Parathyroid adenoma (tissue), 2 donors: ENCODE data around the gene PTDSS2.
A peak's percentile ranks its signal among the peaks of the same experiment; 100 is the strongest.

Experiments
- H2AFZ ChIP-seq: fragments of 300-600 bp; sonication (generic); one replicate; pipeline ENCODE4 v1.7.0; 2017; ENCODE audit warnings: antibody characterized with exemption, mild to moderate bottlenecking
- H3K27ac ChIP-seq: fragments of 300-600 bp; sonication (generic); one replicate; pipeline ENCODE4 v1.7.0; 2017
- H3K27me3 ChIP-seq: fragments of 300-600 bp; sonication (generic); one replicate; pipeline ENCODE4 v1.7.0; 2017; ENCODE audit warnings: low read length; ENCODE audit not compliant: control insufficient read depth, insufficient read depth
- H3K36me3 ChIP-seq: fragments of 300-600 bp; sonication (generic); one replicate; pipeline ENCODE4 v1.7.0; 2017; ENCODE audit warnings: low read length; ENCODE audit not compliant: control insufficient read depth, insufficient read depth
- H3K4me1 ChIP-seq: fragments of 300-600 bp; sonication (generic); one replicate; pipeline ENCODE4 v1.7.0; 2017; ENCODE audit warnings: control low read depth
- H3K4me2 ChIP-seq: fragments of 300-600 bp; sonication (generic); one replicate; pipeline ENCODE4 v1.7.0; 2017; ENCODE audit warnings: low read length
- H3K4me3 ChIP-seq: fragments of 300-600 bp; sonication (generic); one replicate; pipeline ENCODE4 v1.7.0; 2017; ENCODE audit warnings: low read depth, low read length
- H3K79me2 ChIP-seq: fragments of 300-600 bp; sonication (generic); one replicate; pipeline ENCODE4 v1.7.0; 2017; ENCODE audit warnings: control low read depth
- H3K9ac ChIP-seq: fragments of 300-600 bp; sonication (generic); one replicate; pipeline ENCODE4 v1.7.0; 2017; ENCODE audit warnings: mild to moderate bottlenecking
- H3K9me3 ChIP-seq: fragments of 300-600 bp; sonication (generic); one replicate; pipeline ENCODE4 v1.7.0; 2017; ENCODE audit warnings: low read length; ENCODE audit not compliant: control insufficient read depth
- TF ChIP-seq, protein P1 (sequence below): fragments of 300-600 bp; sonication (generic); IDR thresholded peaks from one replicate; pipeline ENCODE4 v1.7.0; 2017; ENCODE audit warnings: antibody characterized with exemption, mild to moderate bottlenecking
- donor health status: primary hyperparathyroidism.

Gene PTDSS2

DNA sequence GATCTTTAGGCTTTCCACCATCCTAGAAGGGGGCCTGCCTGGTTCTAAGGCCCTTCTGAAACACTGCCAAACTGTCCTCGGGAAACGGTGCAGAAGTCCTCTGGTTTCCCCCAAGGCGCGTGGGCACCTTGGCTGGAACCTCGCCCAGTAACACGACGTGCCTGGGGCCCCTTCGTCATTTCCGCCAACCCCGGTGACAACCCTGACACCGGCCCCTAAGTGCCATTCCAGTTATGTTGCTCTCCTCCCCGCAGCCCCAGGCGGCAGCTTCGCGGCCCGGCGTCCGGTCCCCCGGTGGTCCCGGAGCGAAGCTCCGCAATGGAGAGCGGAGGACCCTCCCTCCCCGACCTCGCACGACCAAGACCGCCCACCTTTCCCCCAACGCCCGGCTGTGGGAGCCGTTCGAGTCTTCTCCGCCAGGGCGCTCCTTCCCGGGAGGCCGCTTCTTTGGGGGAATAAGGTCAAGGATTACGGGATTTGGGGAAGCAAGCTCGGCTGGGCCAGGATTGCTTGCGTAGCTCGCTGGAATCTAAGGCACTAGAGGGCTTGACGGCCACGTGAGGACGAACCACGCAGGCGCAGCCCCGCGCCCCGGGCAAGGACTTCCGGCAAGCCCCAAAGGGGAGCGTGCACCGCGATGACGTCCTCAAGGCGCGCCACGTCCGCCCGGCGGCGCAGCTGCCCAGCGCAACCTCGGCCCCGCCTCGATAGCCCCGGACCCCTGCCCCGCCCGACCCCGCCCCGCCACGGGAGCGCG lies 56.3 kb downstream of the PTDSS2 start:
- Histone ChIP-seq H3K36me3 (no peaks in the 10 kb centered on the region), H3K79me2 (peaks cover 12% of the 10 kb centered on the region), H3K9ac (peak overlapping the region; percentile 75), H3K27me3 (no peaks in the 10 kb centered on the region), H3K27ac (peak overlapping the region; percentile 91), H3K4me2 (peak overlapping the region; percentile 98), H3K4me3 (peak overlapping the region; percentile 95), H3K9me3 (no peaks in the 10 kb centered on the region), H3K4me1 (no peaks in the 10 kb centered on the region), H2AFZ (peak overlapping the region; percentile 68)
- TF ChIP-seq, protein P1, sequence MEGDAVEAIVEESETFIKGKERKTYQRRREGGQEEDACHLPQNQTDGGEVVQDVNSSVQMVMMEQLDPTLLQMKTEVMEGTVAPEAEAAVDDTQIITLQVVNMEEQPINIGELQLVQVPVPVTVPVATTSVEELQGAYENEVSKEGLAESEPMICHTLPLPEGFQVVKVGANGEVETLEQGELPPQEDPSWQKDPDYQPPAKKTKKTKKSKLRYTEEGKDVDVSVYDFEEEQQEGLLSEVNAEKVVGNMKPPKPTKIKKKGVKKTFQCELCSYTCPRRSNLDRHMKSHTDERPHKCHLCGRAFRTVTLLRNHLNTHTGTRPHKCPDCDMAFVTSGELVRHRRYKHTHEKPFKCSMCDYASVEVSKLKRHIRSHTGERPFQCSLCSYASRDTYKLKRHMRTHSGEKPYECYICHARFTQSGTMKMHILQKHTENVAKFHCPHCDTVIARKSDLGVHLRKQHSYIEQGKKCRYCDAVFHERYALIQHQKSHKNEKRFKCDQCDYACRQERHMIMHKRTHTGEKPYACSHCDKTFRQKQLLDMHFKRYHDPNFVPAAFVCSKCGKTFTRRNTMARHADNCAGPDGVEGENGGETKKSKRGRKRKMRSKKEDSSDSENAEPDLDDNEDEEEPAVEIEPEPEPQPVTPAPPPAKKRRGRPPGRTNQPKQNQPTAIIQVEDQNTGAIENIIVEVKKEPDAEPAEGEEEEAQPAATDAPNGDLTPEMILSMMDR: no peak

DNA sequence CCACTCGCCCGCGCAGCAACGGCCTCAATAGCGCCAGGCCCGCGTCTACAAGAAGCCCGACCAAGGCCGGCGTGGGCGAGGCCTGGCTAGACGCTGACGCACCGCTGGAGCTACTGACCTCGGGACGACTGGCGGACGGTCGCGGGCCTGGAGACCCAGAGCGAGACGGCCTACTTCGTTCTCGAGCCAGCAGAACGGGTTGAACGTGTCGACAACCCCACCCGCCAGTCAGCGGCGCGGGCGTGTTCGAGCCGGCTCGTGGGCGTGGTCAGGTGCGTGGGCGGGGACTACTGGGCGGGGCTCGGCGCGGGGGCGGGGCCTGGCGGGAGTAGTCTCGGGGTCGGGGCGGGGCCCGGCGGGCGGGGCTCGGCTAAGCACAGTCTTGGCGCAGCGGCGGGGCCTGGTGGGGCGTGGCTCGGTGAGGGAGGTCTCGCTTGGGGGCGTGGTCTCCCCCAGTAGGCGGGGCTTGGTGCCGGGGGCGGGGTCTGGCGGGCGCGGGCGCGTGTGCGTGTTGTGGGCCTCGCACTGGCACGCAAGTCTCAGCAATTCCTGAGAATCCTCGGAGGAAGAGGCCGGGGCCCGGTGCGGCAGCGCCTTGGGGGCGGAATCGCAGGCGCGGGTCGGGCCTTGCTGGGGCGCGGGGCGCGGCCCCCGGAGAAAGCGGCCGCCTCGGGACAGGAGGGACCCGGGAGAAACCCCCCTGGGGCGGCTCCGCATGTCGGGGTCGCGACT lies 57.1 kb downstream of the PTDSS2 start, which contains the start of gene RNH1:
Gene RNH1 (minus strand): TSS at position 248 of the 732 bp plus-strand sequence. CDS start 5,080 bp downstream, outside the sequence.
- Histone ChIP-seq H3K9ac (peak within 1 kb of the TSS; percentile 75), H3K79me2 (peaks cover 12% of the 10 kb centered on the region), H3K27ac (peak within 1 kb of the TSS; percentile 91), H3K27me3 (no peaks in the 10 kb centered on the region), H2AFZ (peak within 1 kb of the TSS; percentile 68), H3K4me1 (no peaks in the 10 kb centered on the region), H3K36me3 (no peaks in the 10 kb centered on the region), H3K9me3 (no peaks in the 10 kb centered on the region), H3K4me2 (peak within 1 kb of the TSS; percentile 98), H3K4me3 (peak within 1 kb of the TSS; percentile 95)
- TF ChIP-seq, protein P1: no peak

DNA sequence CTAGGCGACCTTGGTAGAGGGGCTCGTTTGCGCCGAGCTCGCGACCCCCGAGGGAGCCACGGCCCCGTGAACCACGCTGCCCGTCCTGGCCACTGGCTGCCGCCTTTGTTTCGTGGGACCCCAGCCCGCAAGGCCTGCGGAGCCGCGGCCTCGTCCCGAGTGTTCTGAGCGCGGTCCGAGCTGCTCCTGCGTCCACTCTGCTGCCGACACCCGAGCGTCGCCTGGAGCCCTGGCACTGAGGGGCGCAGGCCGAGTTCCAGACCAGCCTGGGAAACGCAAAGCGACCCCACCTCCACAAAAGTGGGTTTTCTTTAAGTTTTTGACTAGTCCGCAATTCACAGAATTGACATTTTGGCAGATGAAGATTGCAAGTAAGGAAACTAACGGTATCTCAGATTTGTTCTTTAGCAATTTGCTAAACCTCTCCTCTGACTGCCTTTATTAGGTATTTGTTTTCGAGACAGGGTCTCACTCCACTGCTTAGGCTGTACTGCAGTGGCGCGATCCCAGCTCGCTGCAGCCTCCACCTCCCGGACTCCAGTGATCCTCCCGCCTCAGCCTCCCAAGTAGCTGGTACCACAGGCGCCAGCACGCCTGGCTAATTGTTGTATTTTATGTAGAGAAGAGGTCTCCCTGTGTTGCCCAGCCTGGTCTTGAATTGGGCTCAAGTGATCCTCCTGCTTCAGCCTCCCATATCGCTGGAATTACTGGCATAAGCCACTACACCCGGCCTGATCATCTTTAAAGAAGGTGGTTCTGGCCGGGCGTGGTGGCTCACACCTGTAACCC lies 57.8 kb downstream of the PTDSS2 start:
- Histone ChIP-seq H3K4me3 (peak overlapping the region; percentile 95), H2AFZ (peak overlapping the region; percentile 48), H3K36me3 (no peaks in the 10 kb centered on the region), H3K27me3 (no peaks in the 10 kb centered on the region), H3K9ac (no peak overlapping the region), H3K9me3 (no peaks in the 10 kb centered on the region), H3K27ac (no peak overlapping the region), H3K4me1 (no peaks in the 10 kb centered on the region), H3K79me2 (peaks cover 12% of the 10 kb centered on the region), H3K4me2 (peak overlapping the region; percentile 60)
- TF ChIP-seq, protein P1: no peak

DNA sequence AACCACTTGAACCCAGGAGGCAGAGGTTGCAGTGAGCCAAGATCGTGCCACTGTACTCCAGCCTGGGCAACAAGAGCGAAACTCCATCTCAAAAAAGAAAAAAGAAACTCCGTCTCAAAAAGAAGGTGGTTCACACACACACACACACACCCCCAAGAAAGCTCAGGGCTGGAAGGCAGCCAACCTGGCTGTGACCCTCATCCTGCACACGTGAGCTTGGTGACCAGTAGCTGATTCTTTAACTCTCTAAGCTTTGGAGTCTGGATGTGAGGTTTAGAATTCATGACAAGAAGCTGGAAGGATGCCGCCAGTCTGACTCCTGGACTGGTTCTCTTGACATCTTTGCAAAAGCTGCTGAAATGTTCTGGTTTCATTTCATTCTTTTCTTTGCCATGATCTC lies 58.9 kb downstream of the PTDSS2 start:
- H3K9ac ChIP-seq: no peak overlapping the region
- H3K36me3 ChIP-seq: no peaks in the 10 kb centered on the region
- peaks cover 12% of the 10 kb centered on the region for H3K79me2 ChIP-seq
- no peak overlapping the region for H2AFZ ChIP-seq
- H3K4me2 ChIP-seq: no peak overlapping the region
- no peaks in the 10 kb centered on the region for H3K27me3 ChIP-seq
- TF ChIP-seq, protein P1: no peak
- no peak overlapping the region for H3K27ac ChIP-seq
- no peak overlapping the region for H3K4me3 ChIP-seq
- H3K9me3 ChIP-seq: no peaks in the 10 kb centered on the region
- H3K4me1 ChIP-seq: no peaks in the 10 kb centered on the region
